ENCODE results near the gene GNPTG.
A peak's percentile ranks its signal among the peaks of the same experiment; 100 is the strongest.
"Not testable (repeated sequence)": the region's sequence is repeated elsewhere in the genome, so short reads cannot be mapped to it uniquely, and the experiment has no call there.

GNPTG gene

GRCh38 chr16:1323296-1324239 lies 28.2 kb upstream of the GNPTG start:
- Histone ChIP-seq H3K4me1 (ENCODE audit: control insufficient read depth, insufficient read depth, low read length) (no peaks in the 10 kb centered on the region), H3K36me3 (ENCODE audit: control insufficient read depth, insufficient read depth, low read length) (peaks cover 12% of the 10 kb centered on the region), H3K9ac (ENCODE audit: low read length) (no peak overlapping the region), H3K9me3 (ENCODE audit: control insufficient read depth, low read length) (no peaks in the 10 kb centered on the region), H3K27me3 (ENCODE audit: control insufficient read depth, insufficient read depth, low read length) (no peaks in the 10 kb centered on the region), H3K4me3 (ENCODE audit: low read length) (no peak overlapping the region)

- H3K4me1 ChIP-seq (ENCODE audit: control insufficient read depth, insufficient read depth, low read length): no peaks in the 10 kb centered on the region
- H3K27me3 ChIP-seq (ENCODE audit: control insufficient read depth, insufficient read depth, low read length): no peaks in the 10 kb centered on the region
- H3K9me3 ChIP-seq (ENCODE audit: control insufficient read depth, low read length): no peaks in the 10 kb centered on the region
- H3K9ac ChIP-seq (ENCODE audit: low read length): no peak overlapping the region
- H3K36me3 ChIP-seq (ENCODE audit: control insufficient read depth, insufficient read depth, low read length): peaks cover 10% of the 10 kb centered on the region
- H3K4me3 ChIP-seq (ENCODE audit: low read length): no peak overlapping the region
Observed at GRCh38 chr16:1324286-1324826, 27.4 kb upstream of the GNPTG start.

GRCh38 chr16:1325261-1325660 lies 26.5 kb upstream of the GNPTG start:
- Histone ChIP-seq H3K9ac (ENCODE audit: low read length) (no peak overlapping the region), H3K27me3 (ENCODE audit: control insufficient read depth, insufficient read depth, low read length) (no peaks in the 10 kb centered on the region), H3K36me3 (ENCODE audit: control insufficient read depth, insufficient read depth, low read length) (peaks cover 8% of the 10 kb centered on the region), H3K4me3 (ENCODE audit: low read length) (no peak overlapping the region), H3K4me1 (ENCODE audit: control insufficient read depth, insufficient read depth, low read length) (no peaks in the 10 kb centered on the region), H3K9me3 (ENCODE audit: control insufficient read depth, low read length) (no peaks in the 10 kb centered on the region)

GRCh38 chr16:1325673-1326371 lies 25.9 kb upstream of the GNPTG start:
- H3K9ac ChIP-seq (ENCODE audit: low read length): no peak overlapping the region
- no peaks in the 10 kb centered on the region for H3K27me3 ChIP-seq (ENCODE audit: control insufficient read depth, insufficient read depth, low read length)
- peaks cover 8% of the 10 kb centered on the region for H3K36me3 ChIP-seq (ENCODE audit: control insufficient read depth, insufficient read depth, low read length)
- no peaks in the 10 kb centered on the region for H3K9me3 ChIP-seq (ENCODE audit: control insufficient read depth, low read length)
- no peak overlapping the region for H3K4me3 ChIP-seq (ENCODE audit: low read length)
- H3K4me1 ChIP-seq (ENCODE audit: control insufficient read depth, insufficient read depth, low read length): no peaks in the 10 kb centered on the region

- H3K27me3 ChIP-seq (ENCODE audit: control insufficient read depth, insufficient read depth, low read length): peaks cover 3% of the 10 kb centered on the region
- H3K4me1 ChIP-seq (ENCODE audit: control insufficient read depth, insufficient read depth, low read length): peaks cover 5% of the 10 kb centered on the region
- H3K9me3 ChIP-seq (ENCODE audit: control insufficient read depth, low read length): no peaks in the 10 kb centered on the region
- no peak overlapping the region for H3K9ac ChIP-seq (ENCODE audit: low read length)
- H3K36me3 ChIP-seq (ENCODE audit: control insufficient read depth, insufficient read depth, low read length): peaks cover 8% of the 10 kb centered on the region
- H3K4me3 ChIP-seq (ENCODE audit: low read length): no peak overlapping the region
Observed at GRCh38 chr16:1326391-1326790, 25.3 kb upstream of the GNPTG start.

GRCh38 chr16:1326946-1327618 lies 24.6 kb upstream of the GNPTG start:
- Histone ChIP-seq H3K9me3 (ENCODE audit: control insufficient read depth, low read length) (no peaks in the 10 kb centered on the region), H3K4me1 (ENCODE audit: control insufficient read depth, insufficient read depth, low read length) (peaks cover 12% of the 10 kb centered on the region), H3K36me3 (ENCODE audit: control insufficient read depth, insufficient read depth, low read length) (peaks cover 8% of the 10 kb centered on the region), H3K27me3 (ENCODE audit: control insufficient read depth, insufficient read depth, low read length) (peaks cover 10% of the 10 kb centered on the region), H3K4me3 (ENCODE audit: low read length) (no peak overlapping the region), H3K9ac (ENCODE audit: low read length) (no peak overlapping the region)

- peaks cover 8% of the 10 kb centered on the region for H3K36me3 ChIP-seq (ENCODE audit: control insufficient read depth, insufficient read depth, low read length)
- no peak overlapping the region for H3K9ac ChIP-seq (ENCODE audit: low read length)
- H3K27me3 ChIP-seq (ENCODE audit: control insufficient read depth, insufficient read depth, low read length): peaks cover 15% of the 10 kb centered on the region
- peaks cover 17% of the 10 kb centered on the region for H3K4me1 ChIP-seq (ENCODE audit: control insufficient read depth, insufficient read depth, low read length)
- H3K9me3 ChIP-seq (ENCODE audit: control insufficient read depth, low read length): no peaks in the 10 kb centered on the region
- H3K4me3 ChIP-seq (ENCODE audit: low read length): no peak overlapping the region
Observed at GRCh38 chr16:1327619-1327947, 24.1 kb upstream of the GNPTG start.

GRCh38 chr16:1328136-1328535 lies 23.6 kb upstream of the GNPTG start:
- H3K36me3 ChIP-seq (ENCODE audit: control insufficient read depth, insufficient read depth, low read length); H3K9ac ChIP-seq (ENCODE audit: low read length); H3K4me3 ChIP-seq (ENCODE audit: low read length): not testable (repeated sequence)

GRCh38 chr16:1328961-1329360 lies 22.8 kb upstream of the GNPTG start:
- H3K4me3 ChIP-seq (ENCODE audit: low read length); H3K36me3 ChIP-seq (ENCODE audit: control insufficient read depth, insufficient read depth, low read length); H3K9me3 ChIP-seq (ENCODE audit: control insufficient read depth, low read length); H3K9ac ChIP-seq (ENCODE audit: low read length): not testable (repeated sequence)
- Histone ChIP-seq H3K4me1 (ENCODE audit: control insufficient read depth, insufficient read depth, low read length) (peaks cover 24% of the 10 kb centered on the region), H3K27me3 (ENCODE audit: control insufficient read depth, insufficient read depth, low read length) (peaks cover 28% of the 10 kb centered on the region)

More at GRCh38 chr16:1328136-1328535, 23.6 kb upstream of the GNPTG start:
- peaks cover 21% of the 10 kb centered on the region for H3K27me3 ChIP-seq (ENCODE audit: control insufficient read depth, insufficient read depth, low read length)
- H3K9me3 ChIP-seq (ENCODE audit: control insufficient read depth, low read length): not testable (repeated sequence)
- H3K4me1 ChIP-seq (ENCODE audit: control insufficient read depth, insufficient read depth, low read length): peaks cover 23% of the 10 kb centered on the region

- no peaks in the 10 kb centered on the region for H3K9me3 ChIP-seq (ENCODE audit: control insufficient read depth, low read length)
- no peak overlapping the region for H3K9ac ChIP-seq (ENCODE audit: low read length)
- H3K4me1 ChIP-seq (ENCODE audit: control insufficient read depth, insufficient read depth, low read length): peaks cover 24% of the 10 kb centered on the region
- H3K4me3 ChIP-seq (ENCODE audit: low read length): no peak overlapping the region
- peaks cover 43% of the 10 kb centered on the region for H3K27me3 ChIP-seq (ENCODE audit: control insufficient read depth, insufficient read depth, low read length)
- peaks cover 2% of the 10 kb centered on the region for H3K36me3 ChIP-seq (ENCODE audit: control insufficient read depth, insufficient read depth, low read length)
Observed at GRCh38 chr16:1330260-1330914, 21.3 kb upstream of the GNPTG start.

- H3K9me3 ChIP-seq (ENCODE audit: control insufficient read depth, low read length): no peaks in the 10 kb centered on the region
- peaks cover 24% of the 10 kb centered on the region for H3K4me1 ChIP-seq (ENCODE audit: control insufficient read depth, insufficient read depth, low read length)
- H3K36me3 ChIP-seq (ENCODE audit: control insufficient read depth, insufficient read depth, low read length): no peaks in the 10 kb centered on the region
- peak overlapping the region; percentile 14 for H3K4me3 ChIP-seq (ENCODE audit: low read length)
- H3K9ac ChIP-seq (ENCODE audit: low read length): peak overlapping the region; percentile 53
- peaks cover 50% of the 10 kb centered on the region for H3K27me3 ChIP-seq (ENCODE audit: control insufficient read depth, insufficient read depth, low read length)
Observed at GRCh38 chr16:1330931-1331711, 20.6 kb upstream of the GNPTG start.
